K562 (cell line): Measurements from ENCODE around the gene CRELD2. TPM values are rescaled to one million over a fixed set of nuclear protein-coding genes. Genes with fewer than 3 reads are reported as not detected.
A peak's percentile ranks its signal among the peaks of the same experiment; 100 is the strongest.

Source experiments
- BACH1 ChIP-seq: fragments of 200-800 bp; sonication (Bioruptor generic); IDR thresholded peaks from 2 replicates; pipeline ENCODE4 v1.6.1; 2016; ENCODE audit warnings: missing genetic modification characterization, missing compliant biosample characterization
- BMI1 ChIP-seq: fragments of 150-350 bp; IDR thresholded peaks from 2 replicates; pipeline ENCODE4 v1.6.1; 2014; ENCODE audit warnings: low read length
- FOXK2 ChIP-seq, 2 experiments: fragments of 450-650 bp; IDR thresholded peaks in 1 of 2; conservative IDR thresholded peaks in 1 of 2; 2 replicates each; pipeline ENCODE4 v1.6.1; 2016; ENCODE audit warnings: low read depth in 2 of 2, mild to moderate bottlenecking in 1 of 2
- FOXP4 ChIP-seq: sonication (generic); formaldehyde crosslinking; IDR thresholded peaks from 2 replicates; pipeline ENCODE4 v1.8.0; 2022; ENCODE audit warnings: mild to moderate bottlenecking, missing genetic modification reagents, borderline replicate concordance
- HEY1 ChIP-seq: fragments of 250-450 bp; sonication (Bioruptor Pico); IDR thresholded peaks from 2 replicates; pipeline ENCODE4 v1.5.0; 2020; ENCODE audit warnings: mild to moderate bottlenecking, moderate library complexity, borderline replicate concordance
- KDM2B ChIP-seq: fragments of 250-450 bp; sonication (Bioruptor Pico); IDR thresholded peaks from 2 replicates; pipeline ENCODE4 v1.8.0; 2021; ENCODE audit warnings: mild to moderate bottlenecking, moderate library complexity
- MTA1 ChIP-seq: fragments of 450-650 bp; IDR thresholded peaks from 2 replicates; pipeline ENCODE4 v1.6.1; 2017; ENCODE audit warnings: borderline replicate concordance
- NFATC3 ChIP-seq: fragments of 450-650 bp; IDR thresholded peaks from 2 replicates; pipeline ENCODE4 v1.6.1; 2017; ENCODE audit warnings: mild to moderate bottlenecking
- PCBP1 ChIP-seq: fragments of 200-400 bp; formaldehyde crosslinking; IDR thresholded peaks from 2 replicates; pipeline ENCODE4 v1.6.1; 2018; ENCODE audit warnings: mild to moderate bottlenecking, low read depth, low read length; ENCODE audit not compliant: poor library complexity, severe bottlenecking
- PRMT5 ChIP-seq: sonication (generic); formaldehyde crosslinking; IDR thresholded peaks from 2 replicates; pipeline ENCODE4 v1.5.0; 2020; ENCODE audit warnings: missing genetic modification reagents
- RBM14 ChIP-seq: fragments of 200-400 bp; formaldehyde crosslinking; IDR thresholded peaks from 2 replicates; pipeline ENCODE4 v1.6.1; 2018; ENCODE audit warnings: low read depth, mild to moderate bottlenecking, low read length, moderate library complexity, borderline replicate concordance; ENCODE audit not compliant: insufficient read depth
- RBM39 ChIP-seq: fragments of 200-400 bp; formaldehyde crosslinking; optimal IDR thresholded peaks from 2 replicates; pipeline ENCODE3; 2018; ENCODE audit warnings: low read depth, low read length
- SNRNP70 ChIP-seq: fragments of 200-400 bp; formaldehyde crosslinking; optimal IDR thresholded peaks from 2 replicates; pipeline ENCODE3; 2017; ENCODE audit warnings: low read depth, low read length
- SP1 ChIP-seq: sonication (generic); formaldehyde crosslinking; IDR thresholded peaks from 2 replicates; pipeline ENCODE4 v1.8.1; 2022; ENCODE audit warnings: mild to moderate bottlenecking, missing genetic modification reagents
- SRSF1 ChIP-seq: fragments of 200-400 bp; formaldehyde crosslinking; IDR thresholded peaks from 2 replicates; pipeline ENCODE4 v1.6.1; 2017; ENCODE audit warnings: mild to moderate bottlenecking, low read depth, low read length, moderate library complexity
- STAT5B ChIP-seq: fragments of 250-450 bp; sonication (Bioruptor Pico); IDR thresholded peaks from 2 replicates; pipeline ENCODE4 v1.8.0; 2021; ENCODE audit warnings: mild to moderate bottlenecking, inconsistent platforms
- TEAD2 ChIP-seq: fragments of 450-650 bp; IDR thresholded peaks from 2 replicates; pipeline ENCODE4 v1.6.1; 2016; ENCODE audit warnings: missing genetic modification characterization, control low read depth, missing compliant biosample characterization
- TFAM ChIP-seq: fragments of 250-450 bp; sonication (Bioruptor Pico); conservative IDR thresholded peaks from 2 replicates; pipeline ENCODE4 v1.5.0; 2021; ENCODE audit warnings: mild to moderate bottlenecking, moderate library complexity
- ZBED1 ChIP-seq: IDR thresholded peaks from 2 replicates; pipeline ENCODE4 v1.6.1; 2014
- ZNF551 ChIP-seq: fragments of 250-450 bp; sonication (Bioruptor Pico); IDR thresholded peaks from 2 replicates; pipeline ENCODE4 v1.5.0; 2021; ENCODE audit warnings: mild to moderate bottlenecking, moderate library complexity
- ZSCAN32 ChIP-seq: fragments of 450-650 bp; formaldehyde crosslinking; IDR thresholded peaks from 2 replicates; pipeline ENCODE4 v1.4.0; 2020; ENCODE audit warnings: mild to moderate bottlenecking, moderate library complexity
- polyA plus RNA-seq, 8 experiments: library from polyadenylated mRNA; depleted of rRNA in 4 of 8; stranded (reverse) in 5 of 8; unstranded in 3 of 8; fragments of >200 nt; fragmentation: Nextera tagmentation in 2 of 8; fragmentation: Illumina TruSeq in 1 of 8; extraction: Ambion mirVana in 2 of 8; extraction: Trizol in 1 of 8; gene quantifications; 2 replicates each; pipeline versions ENCODE4 v1.2.1 to v1.2.3, GENCODE V29; 2011 to 2014; ENCODE audit warnings: inconsistent platforms in 1 of 8, missing spikeins in 1 of 8
- total RNA-seq, 7 experiments: library from RNA; depleted of rRNA in 6 of 7; stranded (reverse); fragments of >200 nt in 6 of 7; fragmentation: Illumina TruSeq in 2 of 7; extraction: Trizol in 2 of 7; gene quantifications; 2 replicates each; pipeline versions ENCODE4 v1.2.1 to v1.2.3, GENCODE V29; 2011 to 2021; ENCODE audit warnings: low replicate concordance in 1 of 7

CRELD2 gene
- total and polyA plus RNA-seq, 9 of the 15 experiments (the other 6 are each of a cell fraction or from before 2014, with no cell fraction given): 0.96 to 25.3 (median 8.8) TPM

DNA sequence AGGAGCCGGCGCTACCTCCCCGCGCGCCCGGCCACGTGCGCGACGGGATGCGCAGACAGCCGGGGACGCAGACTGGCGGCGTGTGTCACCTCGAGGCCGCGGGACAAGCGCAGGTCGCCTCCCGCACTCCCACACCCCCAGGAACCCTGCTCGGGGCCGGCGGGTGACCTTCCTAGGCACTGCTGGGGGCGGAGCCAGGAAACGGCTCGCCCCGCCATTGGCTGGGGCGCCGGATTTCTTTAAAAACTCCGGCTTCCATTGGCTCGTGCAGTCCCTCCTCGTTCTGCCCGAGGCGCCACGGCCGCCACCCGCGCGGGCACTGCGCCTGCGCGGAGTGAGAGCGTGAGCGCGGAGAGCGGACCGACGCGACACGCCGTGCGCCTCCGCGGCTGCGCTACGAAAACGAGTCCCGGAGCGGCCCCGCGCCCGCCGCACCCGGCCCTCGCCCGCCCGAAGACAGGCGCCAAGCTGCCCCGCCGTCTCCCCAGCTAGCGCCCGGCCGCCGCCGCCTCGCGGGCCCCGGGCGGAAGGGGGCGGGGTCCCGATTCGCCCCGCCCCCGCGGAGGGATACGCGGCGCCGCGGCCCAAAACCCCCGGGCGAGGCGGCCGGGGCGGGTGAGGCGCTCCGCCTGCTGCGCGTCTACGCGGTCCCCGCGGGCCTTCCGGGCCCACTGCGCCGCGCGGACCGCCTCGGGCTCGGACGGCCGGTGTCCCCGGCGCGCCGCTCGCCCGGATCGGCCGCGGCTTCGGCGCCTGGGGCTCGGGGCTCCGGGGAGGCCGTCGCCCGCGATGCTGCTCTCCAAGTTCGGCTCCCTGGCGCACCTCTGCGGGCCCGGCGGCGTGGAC, 41.9 kb downstream of the CRELD2 start, which contains the start of gene PIM3 (continued):
- TF ChIP-seq ZBED1 (no peak), FOXP4 (CRISPR knock-in tag) (no peak), FOXK2 (conservative IDR thresholded peaks at IDR 0.05 in 1 of 2, IDR thresholded peaks at IDR 0.05 in 1 of 2; ENCODE audit: low read depth in 2 of 2) (no peak), PRMT5 (CRISPR knock-in tag) (no peak), HEY1 (CRISPR knock-in tag) (no peak), MTA1 (no peak), BMI1 (no peak), RBM39 (no peak), ZSCAN32 (CRISPR knock-in tag) (no peak), PCBP1 (peak; percentile 44), TEAD2 (no peak), TFAM (CRISPR knock-in tag) (no peak), RBM14 (no peak), SNRNP70 (no peak), BACH1 (no peak), NFATC3 (no peak), KDM2B (no peak), SRSF1 (no peak), ZNF551 (CRISPR knock-in tag) (no peak), SP1 (CRISPR knock-in tag) (no peak; the same call in 1 of the 2 replicates), STAT5B (CRISPR knock-in tag) (no peak)
